ENCODE measurements around the gene RAB36.

DNA sequence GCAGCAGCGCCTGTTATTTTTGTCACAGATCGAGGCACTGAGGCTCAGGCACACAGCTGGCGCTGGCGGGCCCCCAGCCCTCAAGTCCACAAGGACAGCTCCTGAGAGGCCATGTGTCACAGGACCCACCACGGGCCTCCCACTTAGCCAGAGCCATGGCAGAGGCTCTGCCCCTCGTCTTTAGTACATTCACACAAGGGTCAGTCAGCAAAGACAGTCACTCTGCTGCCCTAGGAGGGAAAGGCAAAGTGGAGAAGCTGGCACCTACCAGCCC is 45.8 kb upstream of the RAB36 start:
- TF ChIP-seq, protein P1, sequence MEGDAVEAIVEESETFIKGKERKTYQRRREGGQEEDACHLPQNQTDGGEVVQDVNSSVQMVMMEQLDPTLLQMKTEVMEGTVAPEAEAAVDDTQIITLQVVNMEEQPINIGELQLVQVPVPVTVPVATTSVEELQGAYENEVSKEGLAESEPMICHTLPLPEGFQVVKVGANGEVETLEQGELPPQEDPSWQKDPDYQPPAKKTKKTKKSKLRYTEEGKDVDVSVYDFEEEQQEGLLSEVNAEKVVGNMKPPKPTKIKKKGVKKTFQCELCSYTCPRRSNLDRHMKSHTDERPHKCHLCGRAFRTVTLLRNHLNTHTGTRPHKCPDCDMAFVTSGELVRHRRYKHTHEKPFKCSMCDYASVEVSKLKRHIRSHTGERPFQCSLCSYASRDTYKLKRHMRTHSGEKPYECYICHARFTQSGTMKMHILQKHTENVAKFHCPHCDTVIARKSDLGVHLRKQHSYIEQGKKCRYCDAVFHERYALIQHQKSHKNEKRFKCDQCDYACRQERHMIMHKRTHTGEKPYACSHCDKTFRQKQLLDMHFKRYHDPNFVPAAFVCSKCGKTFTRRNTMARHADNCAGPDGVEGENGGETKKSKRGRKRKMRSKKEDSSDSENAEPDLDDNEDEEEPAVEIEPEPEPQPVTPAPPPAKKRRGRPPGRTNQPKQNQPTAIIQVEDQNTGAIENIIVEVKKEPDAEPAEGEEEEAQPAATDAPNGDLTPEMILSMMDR (conservative IDR thresholded peaks at IDR 0.05; ENCODE audit: low read length), result no peak
- no peak for TF ChIP-seq EZH2phosphoT487 (IDR thresholded peaks at IDR 0.05; ENCODE audit: borderline replicate concordance)
